ENCODE data around the gene KCNK5. TPM values are rescaled to one million over a fixed set of nuclear protein-coding genes. Genes with fewer than 3 reads are reported as not detected.

Gene KCNK5, protein sequence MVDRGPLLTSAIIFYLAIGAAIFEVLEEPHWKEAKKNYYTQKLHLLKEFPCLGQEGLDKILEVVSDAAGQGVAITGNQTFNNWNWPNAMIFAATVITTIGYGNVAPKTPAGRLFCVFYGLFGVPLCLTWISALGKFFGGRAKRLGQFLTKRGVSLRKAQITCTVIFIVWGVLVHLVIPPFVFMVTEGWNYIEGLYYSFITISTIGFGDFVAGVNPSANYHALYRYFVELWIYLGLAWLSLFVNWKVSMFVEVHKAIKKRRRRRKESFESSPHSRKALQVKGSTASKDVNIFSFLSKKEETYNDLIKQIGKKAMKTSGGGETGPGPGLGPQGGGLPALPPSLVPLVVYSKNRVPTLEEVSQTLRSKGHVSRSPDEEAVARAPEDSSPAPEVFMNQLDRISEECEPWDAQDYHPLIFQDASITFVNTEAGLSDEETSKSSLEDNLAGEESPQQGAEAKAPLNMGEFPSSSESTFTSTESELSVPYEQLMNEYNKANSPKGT
- 1.4 TPM for total RNA-seq

DNA sequence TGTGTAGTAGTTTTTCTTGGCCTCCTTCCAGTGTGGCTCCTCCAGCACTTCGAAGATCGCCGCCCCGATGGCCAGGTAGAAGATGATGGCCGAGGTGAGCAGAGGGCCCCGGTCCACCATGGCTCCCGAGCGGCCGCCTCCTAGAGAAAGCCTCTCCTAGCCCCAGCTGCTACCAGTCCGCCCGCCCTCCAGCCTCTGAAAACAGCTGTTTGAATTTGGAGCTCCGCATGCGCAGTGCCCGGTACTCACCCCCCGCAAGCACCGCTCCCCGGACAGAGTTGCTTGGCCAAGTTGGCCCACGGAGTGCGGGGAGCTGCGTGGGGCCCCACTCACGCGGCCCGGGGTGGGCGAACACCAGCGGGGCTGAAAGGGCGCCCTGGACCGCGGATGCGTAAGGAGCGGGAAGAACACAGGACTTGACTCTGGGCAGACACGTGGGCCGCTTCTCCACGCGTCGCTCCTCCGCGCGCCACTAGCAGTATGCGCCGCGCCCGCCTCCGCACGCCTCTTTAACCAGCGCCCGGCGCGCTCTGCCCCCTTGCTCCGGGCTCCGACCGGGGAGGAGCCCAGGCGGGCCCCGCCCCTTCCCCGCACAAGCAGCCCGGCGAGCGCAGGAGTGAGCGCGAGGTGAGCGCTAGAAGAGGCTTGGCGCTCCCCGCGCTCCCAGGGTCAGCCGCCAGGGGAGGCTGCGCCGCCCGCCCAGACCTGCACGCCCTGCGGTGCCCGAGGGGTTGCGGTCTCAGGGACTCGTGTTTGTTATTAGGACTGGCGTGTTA, at the start of gene KCNK5:
Gene KCNK5, minus strand, starts transcription at position 484 of the 776 bp plus-strand sequence. Its CDS starts 364 bp downstream, at position 120.
- DNase-seq: no peak

GRCh38 chr6:39276379-39276995, 47.2 kb upstream of the KCNK5 start:
- DNase-seq: no peak

GRCh38 chr6:39274903-39275302, 45.6 kb upstream of the KCNK5 start:
- no peak for DNase-seq

GRCh38 chr6:39274471-39274870, 45.2 kb upstream of the KCNK5 start:
- DNase-seq: no peak

- no peak for DNase-seq
Observed at GRCh38 chr6:39273406-39273821, 44.1 kb upstream of the KCNK5 start.

DNA sequence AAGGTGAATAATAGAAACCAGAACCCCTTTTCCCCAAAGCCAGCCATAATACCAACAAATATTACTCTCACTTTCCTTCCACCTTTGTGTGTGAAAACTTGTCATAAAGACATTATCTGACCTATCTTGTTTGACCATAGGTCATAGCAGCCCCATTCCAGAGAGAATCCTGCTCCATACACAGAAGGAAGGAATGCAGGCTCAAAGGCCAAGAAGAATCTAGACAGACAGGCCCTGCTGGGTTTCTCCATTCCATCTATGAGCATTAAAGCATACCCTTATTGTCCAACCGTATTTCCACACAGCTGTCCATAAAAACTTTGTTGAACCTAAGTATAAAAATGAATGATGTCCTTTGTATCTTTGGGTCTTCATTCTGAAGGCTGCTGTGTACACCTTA, 40.7 kb upstream of the KCNK5 start:
- DNase-seq: no peak

GRCh38 chr6:39268721-39269120, 39.4 kb upstream of the KCNK5 start:
- DNase-seq: no peak

DNA sequence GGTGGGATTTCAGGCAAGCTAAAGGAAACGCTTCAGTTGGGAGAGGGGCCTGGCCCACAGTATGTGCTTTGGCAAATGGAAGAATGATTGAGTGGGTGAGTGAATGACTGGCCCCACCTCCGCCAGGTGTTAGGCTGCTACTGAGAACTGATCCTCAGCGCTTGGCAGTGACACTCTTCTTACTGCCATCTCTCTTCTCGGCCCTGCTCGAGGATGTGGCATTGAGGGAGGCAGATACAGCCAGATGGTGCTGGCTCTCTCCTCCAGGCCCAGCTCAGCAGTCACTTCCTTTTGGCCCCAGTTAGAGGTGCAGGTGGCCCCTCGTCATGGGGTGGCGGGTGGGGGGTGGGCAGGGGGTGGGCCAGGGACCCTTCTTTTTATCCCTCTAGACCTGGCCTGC, 38.9 kb upstream of the KCNK5 start:
- DNase-seq: no peak

DNA sequence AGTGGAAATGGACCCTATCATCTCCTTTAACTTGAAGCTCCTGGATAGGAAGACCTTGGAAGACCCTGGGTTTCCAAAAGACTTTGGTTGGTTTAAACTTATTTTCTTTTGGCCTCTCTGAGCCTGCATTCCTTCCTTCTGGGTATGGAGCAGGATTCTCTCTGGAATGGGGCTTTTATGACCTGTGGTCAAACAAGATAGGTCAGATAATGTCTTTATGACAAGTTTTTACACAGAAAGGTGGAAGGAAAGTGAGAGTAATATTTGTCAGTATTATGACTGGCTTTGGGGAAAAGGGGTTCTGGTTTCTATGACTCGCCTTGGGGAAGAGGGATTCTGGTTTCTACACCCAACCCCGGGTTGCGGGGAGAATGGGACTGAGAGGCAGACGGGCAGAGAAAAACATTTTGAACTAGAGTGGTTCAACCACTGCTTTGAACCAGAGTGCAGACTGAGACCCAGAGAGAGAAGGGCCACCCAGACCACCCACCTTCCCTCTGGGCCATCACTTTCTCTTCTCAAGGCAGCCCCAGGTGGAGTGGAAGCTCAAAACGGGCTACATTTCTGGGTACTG, 37.6 kb upstream of the KCNK5 start:
- no peak for DNase-seq

GRCh38 chr6:39266375-39266774, 37.1 kb upstream of the KCNK5 start:
- DNase-seq: no peak

GRCh38 chr6:39263303-39264037, 34.2 kb upstream of the KCNK5 start:
- no peak for DNase-seq

- DNase-seq: no peak
Observed at GRCh38 chr6:39261751-39262150, 32.5 kb upstream of the KCNK5 start.

DNA sequence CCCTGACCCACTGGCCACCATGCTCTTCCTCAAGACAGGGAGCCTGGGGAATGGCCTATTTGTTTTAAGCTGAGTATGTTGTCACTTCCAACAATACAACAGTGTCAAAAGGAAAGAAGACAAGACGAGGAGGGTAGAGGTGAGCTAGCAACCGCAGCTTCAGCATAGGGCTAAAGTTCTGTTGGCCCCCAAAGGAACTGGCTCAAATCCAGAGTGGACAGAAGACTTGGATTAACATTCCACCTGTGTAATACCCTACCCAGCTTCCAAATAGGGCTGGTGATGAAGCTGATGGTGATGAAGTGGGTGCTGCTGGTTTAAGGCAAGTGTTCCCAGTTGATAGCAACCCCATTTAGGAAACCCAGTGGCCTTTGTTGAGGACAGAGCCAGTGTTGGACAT, 31.7 kb upstream of the KCNK5 start:
- DNase-seq: no peak

GRCh38 chr6:39260456-39260855, 31.2 kb upstream of the KCNK5 start:
- DNase-seq: no peak

- DNase-seq: no peak
Observed at GRCh38 chr6:39256294-39256940, 27.1 kb upstream of the KCNK5 start.

DNA sequence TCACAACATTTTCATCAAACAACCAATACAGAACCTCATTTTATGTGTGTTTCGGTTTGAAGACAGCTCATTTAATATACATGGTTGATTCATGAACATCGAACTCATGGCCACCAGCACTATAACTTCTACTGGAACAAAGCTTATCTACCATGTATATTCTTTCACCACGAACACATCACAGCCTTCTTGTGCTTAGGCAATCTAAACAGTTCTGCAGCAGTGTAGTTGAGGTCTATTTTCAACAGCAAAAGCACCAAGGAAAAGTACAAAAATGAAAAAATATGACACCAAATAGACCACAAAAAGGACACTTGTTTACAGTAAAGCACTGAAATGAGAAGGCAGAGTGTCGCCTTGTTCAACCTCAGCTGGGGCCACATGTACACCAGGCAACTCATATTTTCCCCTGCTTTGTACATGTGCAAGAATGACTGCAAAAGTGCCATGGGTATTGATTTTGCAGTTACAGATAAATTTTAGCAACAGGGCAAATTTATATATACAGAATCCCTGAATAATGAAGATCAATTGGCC, 25.8 kb upstream of the KCNK5 start:
- no peak for DNase-seq

GRCh38 chr6:39251406-39251805, 22.1 kb upstream of the KCNK5 start:
- DNase-seq: no peak

DNA sequence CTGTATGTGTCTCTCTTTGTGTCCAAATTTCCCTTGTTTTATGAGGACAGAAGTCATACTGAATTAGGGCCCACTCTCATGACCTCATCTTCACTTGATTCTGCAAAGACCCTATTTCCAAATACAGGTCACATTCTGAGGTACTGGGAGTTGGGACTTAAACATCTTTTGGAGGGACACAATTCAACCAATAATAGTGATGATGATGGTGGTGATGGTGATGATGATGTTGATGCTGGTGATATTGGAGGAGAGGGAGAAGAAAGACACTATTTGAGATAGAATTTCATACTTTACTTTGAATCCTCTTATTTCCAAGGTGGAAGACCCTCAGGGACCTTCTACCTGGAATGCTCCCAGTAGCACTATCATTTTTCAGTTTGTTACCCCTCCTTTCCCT, 21.2 kb upstream of the KCNK5 start:
- no peak for DNase-seq

DNA sequence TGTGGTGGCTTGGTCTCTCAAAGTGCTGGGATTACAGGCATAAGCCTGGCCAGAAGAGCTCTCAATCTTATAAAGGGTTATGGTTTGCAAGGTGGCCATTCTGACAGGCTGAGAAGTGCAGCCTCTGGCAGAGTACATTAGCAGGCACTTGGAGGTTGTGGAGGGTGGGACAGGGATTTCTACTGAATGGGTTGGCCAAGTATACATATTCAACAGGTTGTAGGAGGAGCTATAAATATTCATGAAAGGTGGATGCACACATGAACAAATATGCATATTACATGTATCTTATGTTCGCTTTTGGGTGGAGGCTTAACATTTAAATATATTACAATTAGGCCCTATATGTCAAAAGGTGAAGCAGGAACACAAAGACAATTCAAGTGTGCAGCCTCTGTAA, 20.0 kb upstream of the KCNK5 start:
- no peak for DNase-seq

DNA sequence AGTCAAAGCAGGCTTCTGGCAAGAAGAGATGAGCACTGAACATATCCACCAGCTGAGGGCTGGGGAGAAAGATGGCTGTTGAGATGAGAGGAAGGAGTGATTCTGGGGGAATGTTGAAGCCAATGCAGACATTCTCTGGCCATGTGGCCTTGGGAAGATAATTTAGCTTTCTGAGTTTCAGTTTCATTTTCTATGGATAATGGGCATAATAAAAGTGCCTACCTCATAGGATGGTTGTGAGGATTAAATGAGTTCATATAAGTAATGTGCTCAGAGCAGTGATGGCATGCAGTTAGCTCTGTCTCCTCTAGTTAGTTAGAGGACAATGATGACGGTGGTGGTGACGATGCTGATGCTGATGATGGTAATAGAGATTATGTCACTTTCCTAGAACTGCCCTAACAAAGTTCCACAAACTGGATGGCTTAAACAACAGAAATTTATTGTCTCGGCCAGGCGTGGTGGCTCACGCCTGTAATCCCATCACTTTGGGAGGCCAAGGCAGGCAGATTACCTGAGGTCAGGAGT, 18.5 kb upstream of the KCNK5 start:
- no peak for DNase-seq

DNA sequence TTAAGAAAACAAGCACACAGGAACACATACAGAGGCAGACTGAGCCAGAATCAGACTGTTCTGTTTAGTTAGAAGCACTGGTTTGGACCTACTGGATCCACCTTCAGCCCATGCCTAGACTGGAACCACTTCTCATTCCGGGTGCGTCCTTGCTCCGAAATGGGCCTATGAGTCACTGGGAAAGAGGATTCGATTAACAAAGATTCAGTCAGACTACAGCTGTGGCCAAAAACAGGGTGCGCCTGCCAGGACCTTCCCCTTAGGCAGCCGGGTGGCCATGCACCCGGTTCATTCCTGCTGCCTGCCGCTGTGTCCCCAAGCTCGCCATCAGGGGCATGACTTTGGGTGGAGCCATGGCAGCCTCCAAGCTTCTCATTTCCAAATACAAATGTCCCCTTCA, 14.5 kb upstream of the KCNK5 start:
- DNase-seq: no peak
